ENCODE results near the gene CNTNAP2. TPM values are rescaled to one million over a fixed set of nuclear protein-coding genes. Genes with fewer than 3 reads are reported as not detected.

CNTNAP2 gene
- total RNA-seq, 1 experiment from 2014 or later, result 60.0 TPM

DNA sequence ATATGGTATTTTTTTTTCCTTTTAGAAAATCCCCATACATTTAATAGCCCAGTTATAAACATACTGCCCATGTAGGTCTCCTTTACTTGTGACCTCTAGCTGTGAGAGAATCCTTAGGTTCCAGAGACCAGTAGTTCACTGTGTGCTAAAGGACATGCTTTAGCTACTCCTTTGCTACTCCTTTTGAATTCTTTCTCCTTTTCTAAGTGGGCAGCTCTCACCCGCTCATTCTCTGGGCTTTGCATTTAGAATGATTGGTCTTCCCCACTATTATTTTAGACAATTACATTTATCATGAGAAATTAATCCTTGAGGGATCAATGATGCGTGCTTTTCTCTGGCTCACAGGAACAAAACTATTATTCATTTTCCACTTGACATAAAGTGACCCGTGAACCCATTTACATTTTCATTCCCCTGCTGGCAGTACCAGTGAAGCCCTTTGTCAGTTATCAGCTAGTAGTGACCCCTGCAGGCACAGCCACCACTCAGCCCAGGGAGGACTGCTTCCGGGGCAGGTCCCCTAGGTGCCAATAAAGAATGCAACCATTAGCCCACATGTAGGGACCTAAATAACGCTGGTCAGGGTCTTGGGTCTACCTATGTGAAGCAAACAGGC, 844.3 kb downstream of the CNTNAP2 start:
- CTCF ChIA-PET, result no interaction called here
- Histone ChIP-seq H3K4me3 (ENCODE audit: low read depth, low read length, poor library complexity, severe bottlenecking) (no peak overlapping the region), H3K9me3 (ENCODE audit: low read depth, low read length, poor library complexity, severe bottlenecking) (no peaks in the 10 kb centered on the region), H3K27me3 (replicated peaks; ENCODE audit: insufficient read depth, low read depth, low read length, poor library complexity) (no peaks in the 10 kb centered on the region), H3K27ac (ENCODE audit: low read depth, low read length, poor library complexity, severe bottlenecking) (no peak overlapping the region), H3K36me3 (ENCODE audit: insufficient read depth, low read length, poor library complexity, severe bottlenecking) (no peaks in the 10 kb centered on the region), H3K4me1 (ENCODE audit: insufficient read depth, low read length, poor library complexity, severe bottlenecking) (peaks cover 38% of the 10 kb centered on the region)
- DNase-seq (ENCODE audit: low spot score), result peak; percentile 37
- BruUV-seq (replicated peaks), result no TSS peak
- TF ChIP-seq CTCF (conservative IDR thresholded peaks at IDR 0.05; ENCODE audit: low read depth, low read length) (peak; percentile 43; the same call in 1 of the 2 replicates), EZH2 (IDR thresholded peaks at IDR 0.05; ENCODE audit: borderline replicate concordance, low read depth, low read length, poor library complexity, severe bottlenecking) (no peak)
- intact Hi-C loops (cut with micrococcal nuclease; ENCODE audit: unreplicated experiment), result no loop called here
- POLR2A ChIA-PET (ENCODE audit: low non-redundant PET), result no interaction called here

- BruUV-seq (replicated peaks), result no TSS peak
- DNase-seq (ENCODE audit: low spot score), result peak; percentile 88
Observed at GRCh38 chr7:146961617-146962016, 845.0 kb downstream of the CNTNAP2 start.

GRCh38 chr7:146966274-146966673, 849.7 kb downstream of the CNTNAP2 start:
- DNase-seq (ENCODE audit: low spot score), result no peak
- BruUV-seq (replicated peaks), result no TSS peak
- H3K4me1 ChIP-seq (ENCODE audit: insufficient read depth, low read length, poor library complexity, severe bottlenecking), result peaks cover 11% of the 10 kb centered on the region
- no peaks in the 10 kb centered on the region for H3K27me3 ChIP-seq (replicated peaks; ENCODE audit: insufficient read depth, low read depth, low read length, poor library complexity)
- no peak overlapping the region for H3K27ac ChIP-seq (ENCODE audit: low read depth, low read length, poor library complexity, severe bottlenecking)
- no peaks in the 10 kb centered on the region for H3K36me3 ChIP-seq (ENCODE audit: insufficient read depth, low read length, poor library complexity, severe bottlenecking)
- no peak overlapping the region for H3K4me3 ChIP-seq (ENCODE audit: low read depth, low read length, poor library complexity, severe bottlenecking)
- H3K9me3 ChIP-seq (ENCODE audit: low read depth, low read length, poor library complexity, severe bottlenecking), result no peaks in the 10 kb centered on the region
- intact Hi-C loops (cut with micrococcal nuclease; ENCODE audit: unreplicated experiment), result no loop called here
- TF ChIP-seq EZH2 (IDR thresholded peaks at IDR 0.05; ENCODE audit: borderline replicate concordance, low read depth, low read length, poor library complexity, severe bottlenecking) (no peak), CTCF (conservative IDR thresholded peaks at IDR 0.05; ENCODE audit: low read depth, low read length) (no peak)
- ChIA-PET POLR2A (ENCODE audit: low non-redundant PET) (no interaction called here), CTCF (no interaction called here)

More at GRCh38 chr7:146961617-146962016, 845.0 kb downstream of the CNTNAP2 start:
- POLR2A ChIA-PET (ENCODE audit: low non-redundant PET), result no interaction called here
- CTCF ChIA-PET, result no interaction called here
- TF ChIP-seq CTCF (conservative IDR thresholded peaks at IDR 0.05; ENCODE audit: low read depth, low read length) (no peak), EZH2 (IDR thresholded peaks at IDR 0.05; ENCODE audit: borderline replicate concordance, low read depth, low read length, poor library complexity, severe bottlenecking) (no peak)
- intact Hi-C loops (cut with micrococcal nuclease; ENCODE audit: unreplicated experiment), result no loop called here
- Histone ChIP-seq H3K9me3 (ENCODE audit: low read depth, low read length, poor library complexity, severe bottlenecking) (no peaks in the 10 kb centered on the region), H3K27ac (ENCODE audit: low read depth, low read length, poor library complexity, severe bottlenecking) (no peak overlapping the region), H3K36me3 (ENCODE audit: insufficient read depth, low read length, poor library complexity, severe bottlenecking) (no peaks in the 10 kb centered on the region), H3K27me3 (replicated peaks; ENCODE audit: insufficient read depth, low read depth, low read length, poor library complexity) (no peaks in the 10 kb centered on the region), H3K4me1 (ENCODE audit: insufficient read depth, low read length, poor library complexity, severe bottlenecking) (peaks cover 33% of the 10 kb centered on the region), H3K4me3 (ENCODE audit: low read depth, low read length, poor library complexity, severe bottlenecking) (no peak overlapping the region)
